Liver (tissue), 9 donors: ENCODE data around the gene MKNK1. TPM values are rescaled to one million over a fixed set of nuclear protein-coding genes. Genes with fewer than 3 reads are reported as not detected.

Experiments
- DNase-seq: peaks from one replicate; pipeline ENCODE4 v3.0.0-alpha.2; 2017; ENCODE audit warnings: low spot score
- H3K27ac ChIP-seq, 2 donors: one replicate each; pipeline ENCODE4 v1.7.0; 2013; ENCODE audit warnings: inconsistent platforms in 2 of 2, low read length in 2 of 2, control low read depth in 1 of 2, low read depth in 1 of 2, mild to moderate bottlenecking in 1 of 2
- H3K27me3 ChIP-seq, 4 donors: one replicate each; pipeline versions ENCODE4 v1.6.1 to v1.7.0; 2013; ENCODE audit warnings: low read length in 3 of 4, inconsistent platforms in 1 of 4, mild to moderate bottlenecking in 1 of 4, moderate library complexity in 1 of 4; ENCODE audit not compliant: control insufficient read depth in 4 of 4, insufficient read depth in 4 of 4
- H3K36me3 ChIP-seq, 4 donors: one replicate each; pipeline versions ENCODE4 v1.6.1 to v1.7.0; 2013; ENCODE audit warnings: low read length in 3 of 4, mild to moderate bottlenecking in 3 of 4, low read depth in 1 of 4, moderate library complexity in 1 of 4; ENCODE audit not compliant: control insufficient read depth in 4 of 4, insufficient read depth in 3 of 4
- H3K4me1 ChIP-seq, 4 donors: one replicate each; pipeline versions ENCODE4 v1.6.1 to v1.7.0; 2013; ENCODE audit warnings: low read length in 3 of 4, mild to moderate bottlenecking in 3 of 4, moderate library complexity in 1 of 4; ENCODE audit not compliant: control insufficient read depth in 4 of 4, insufficient read depth in 4 of 4
- H3K4me3 ChIP-seq, 3 donors: one replicate each; pipeline versions ENCODE4 v1.6.1 to v1.7.0; 2013; ENCODE audit warnings: low read length in 3 of 3, control low read depth in 1 of 3, low read depth in 1 of 3, mild to moderate bottlenecking in 1 of 3
- H3K9ac ChIP-seq, 2 donors: one replicate each; pipeline ENCODE4 v1.7.0; 2013; ENCODE audit warnings: low read length in 2 of 2, mild to moderate bottlenecking in 2 of 2, moderate library complexity in 2 of 2, control low read depth in 1 of 2, low read depth in 1 of 2
- H3K9me3 ChIP-seq, 4 donors: one replicate each; pipeline versions ENCODE4 v1.6.1 to v1.7.0; 2013; ENCODE audit warnings: low read length in 3 of 4; ENCODE audit not compliant: control insufficient read depth in 4 of 4
- EGR1 ChIP-seq, 2 donors: IDR thresholded peaks; 2 replicates each; pipeline ENCODE4 v1.6.1; 2016 to 2018; ENCODE audit warnings: antibody characterized with exemption in 2 of 2, low read depth in 2 of 2
- GABPA ChIP-seq, 2 donors: IDR thresholded peaks in 1 of 2; conservative IDR thresholded peaks in 1 of 2; 2 replicates each; pipeline ENCODE4 v1.6.1; 2016; ENCODE audit warnings: antibody characterized with exemption in 2 of 2, mild to moderate bottlenecking in 1 of 2, moderate library complexity in 1 of 2
- HNF4A ChIP-seq, 2 donors: conservative IDR thresholded peaks; 2 replicates each; pipeline ENCODE4 v1.6.1; 2016; ENCODE audit warnings: antibody characterized with exemption in 2 of 2, mild to moderate bottlenecking in 2 of 2
- RAD21 ChIP-seq, 2 donors: IDR thresholded peaks; 2 replicates each; pipeline ENCODE4 v1.6.1; 2016; ENCODE audit warnings: antibody characterized with exemption in 2 of 2, mild to moderate bottlenecking in 2 of 2
- SP1 ChIP-seq: IDR thresholded peaks from 2 replicates; pipeline ENCODE4 v1.6.1; 2018; ENCODE audit warnings: antibody characterized with exemption, mild to moderate bottlenecking
- TAF1 ChIP-seq: conservative IDR thresholded peaks from 2 replicates; pipeline ENCODE4 v1.6.1; 2016; ENCODE audit warnings: antibody characterized with exemption, mild to moderate bottlenecking
- YY1 ChIP-seq: IDR thresholded peaks from 2 replicates; pipeline ENCODE4 v1.6.1; 2016; ENCODE audit warnings: antibody characterized with exemption, mild to moderate bottlenecking
- WGBS: extraction: QIAGEN DNeasy Blood & Tissue Kit; methylation state at CpG from one replicate; pipeline ENCODE4 v1.1.7; 2013; 5-methylcytosine and 5-hydroxymethylcytosine counted together
- polyA plus RNA-seq, 2 donors: library from polyadenylated mRNA; stranded (reverse) in 1 of 2; unstranded in 1 of 2; fragments of 200-250 nt in 1 of 2; fragments of >200 nt in 1 of 2; fragmentation: Nextera tagmentation in 1 of 2; extraction: Ambion mirVana in 1 of 2; gene quantifications; one replicate each; pipeline versions ENCODE4 v1.2.1 to v1.2.3, GENCODE V29; 2013 to 2015
- total RNA-seq, 2 donors: library from RNA; depleted of rRNA; stranded (reverse); fragments of >200 nt; gene quantifications; one replicate each; pipeline ENCODE4 v1.2.3, GENCODE V29; 2014
- TF ChIP-seq, protein P1 (sequence below): fragments of 150-350 bp; IDR thresholded peaks from 2 replicates; pipeline ENCODE4 v1.5.1; 2017; ENCODE audit warnings: improper control_type of control experiment, low read depth, low read length; ENCODE audit not compliant: missing input control
- TF ChIP-seq, protein P2 (sequence below): IDR thresholded peaks from 2 replicates; pipeline ENCODE4 v1.6.1; 2016; ENCODE audit warnings: antibody characterized with exemption
- donor health status: healthy.
- donor health status: healthy.
- donor health status: healthy.
- donor health status: healthy.
- donor health status: healthy.

Gene MKNK1
- total and polyA plus RNA-seq, 4 donors, result 10.2 to 30.8 (median 18.3) TPM

DNA sequence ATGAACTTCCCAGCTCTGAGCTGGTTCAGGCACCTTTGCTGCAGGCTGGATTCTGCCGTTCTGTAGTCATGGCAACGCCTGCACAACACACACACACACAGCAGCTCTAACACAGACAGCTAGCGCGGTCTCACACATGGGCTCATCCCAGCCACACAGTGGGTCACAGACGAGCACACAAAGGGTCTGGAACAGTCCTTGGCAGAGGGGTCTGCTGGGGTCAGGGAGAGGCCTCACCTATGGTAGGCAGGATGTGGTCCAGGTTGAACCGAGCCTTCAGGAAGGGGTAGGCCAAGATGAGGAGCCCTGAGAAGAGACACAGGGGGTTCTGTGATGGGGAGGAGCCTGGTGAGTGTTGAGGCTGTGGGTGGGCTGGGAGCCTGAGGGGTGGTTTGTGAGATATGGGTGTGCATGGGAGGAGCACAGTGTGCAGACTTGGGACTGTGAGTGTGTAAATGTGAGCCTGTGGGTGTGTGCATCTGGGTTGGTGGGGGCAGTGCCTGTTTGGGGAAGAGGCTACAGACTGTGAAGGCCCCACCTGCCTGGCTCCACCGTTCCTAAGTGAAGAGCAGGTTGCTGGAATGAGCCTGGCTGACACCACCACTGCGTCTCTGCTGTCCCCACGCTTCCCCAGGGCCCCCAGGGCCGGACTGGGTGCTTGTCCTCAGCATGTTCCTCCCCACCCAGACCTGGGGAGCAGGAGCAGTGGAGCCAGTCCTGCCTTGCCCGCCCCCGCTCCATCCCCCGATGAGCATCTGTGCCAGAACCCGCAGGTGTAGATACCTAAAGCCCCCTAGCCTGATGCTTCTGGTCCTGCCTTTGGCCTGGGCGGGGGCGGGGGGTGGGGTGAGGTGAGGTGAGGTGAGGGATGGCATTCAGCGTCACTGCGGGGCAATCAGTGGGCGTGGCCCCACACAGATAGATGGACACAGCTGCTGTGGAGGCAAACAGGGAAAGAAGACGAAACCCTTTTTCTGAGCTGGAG lies 54.1 kb downstream of the MKNK1 start:
- no peak overlapping the region for H3K4me3 ChIP-seq
- WGBS, result 48% methylated on average over 20 of the region's 20 CpGs
- H3K9me3 ChIP-seq, result no peaks in the 10 kb centered on the region
- no peak overlapping the region for H3K27ac ChIP-seq
- no peak for DNase-seq
- no peaks in the 10 kb centered on the region for H3K36me3 ChIP-seq
- H3K4me1 ChIP-seq, result no peaks in the 10 kb centered on the region
- TF ChIP-seq TAF1 (no peak), YY1 (no peak), HNF4A (conservative IDR thresholded peaks at IDR 0.05) (no peak), GABPA (IDR thresholded peaks at IDR 0.05 in 1 of 2, conservative IDR thresholded peaks at IDR 0.05 in 1 of 2) (no peak)
- H3K9ac ChIP-seq, result no peak overlapping the region
- H3K27me3 ChIP-seq, result no peaks in the 10 kb centered on the region

DNA sequence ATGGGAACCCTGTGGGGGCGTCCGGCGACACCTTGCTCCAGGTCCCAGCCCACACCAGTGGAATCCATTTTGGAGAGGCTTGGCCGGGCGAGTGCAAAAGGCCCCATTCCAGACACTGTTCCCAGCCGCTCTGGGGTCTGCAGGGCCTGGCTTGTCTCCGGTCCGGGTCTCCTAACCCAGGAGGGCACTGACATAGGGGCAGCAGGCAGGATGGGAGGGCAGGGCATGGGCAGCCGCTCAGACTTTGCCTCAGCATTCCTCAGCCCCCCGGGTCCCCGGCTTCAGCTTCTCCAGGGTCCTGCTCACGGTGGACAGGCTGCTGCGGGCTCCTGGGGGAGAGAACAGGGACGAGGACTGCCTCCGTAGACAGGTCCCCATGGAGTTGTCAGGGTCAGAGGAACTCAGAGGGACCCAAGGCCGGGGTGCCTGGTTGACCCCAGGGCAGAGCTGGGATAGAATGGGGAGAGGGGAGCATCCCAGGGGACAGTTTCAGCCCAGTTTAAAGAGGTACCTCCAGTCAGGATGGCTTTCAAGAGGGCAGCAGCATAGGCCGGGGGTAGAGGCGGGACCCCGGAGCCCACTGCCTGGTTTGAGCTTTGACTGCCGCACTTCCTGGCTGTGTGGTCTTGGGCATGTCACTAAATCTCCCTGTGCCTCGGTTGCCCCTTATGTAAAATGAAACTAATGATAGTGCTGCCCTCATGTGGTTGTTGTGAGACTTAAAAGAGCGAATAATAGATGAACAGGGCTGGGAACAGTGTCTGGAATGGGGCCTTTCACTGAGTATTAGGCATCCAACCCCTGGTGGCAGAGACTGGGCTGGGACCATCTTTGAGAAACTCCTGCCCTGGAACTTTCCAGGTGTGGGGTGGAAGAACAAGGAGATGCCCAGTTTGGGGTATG lies 56.3 kb downstream of the MKNK1 start:
- WGBS, result 75% methylated on average over 22 of the region's 22 CpGs
- no peak overlapping the region for H3K4me3 ChIP-seq
- TF ChIP-seq EGR1 (IDR thresholded peaks at IDR 0.05; ENCODE audit: low read depth in 2 of 2) (no peak), RAD21 (IDR thresholded peaks at IDR 0.05) (peak in 1 of 2 donors; percentile 69)
- TF ChIP-seq, protein P1, sequence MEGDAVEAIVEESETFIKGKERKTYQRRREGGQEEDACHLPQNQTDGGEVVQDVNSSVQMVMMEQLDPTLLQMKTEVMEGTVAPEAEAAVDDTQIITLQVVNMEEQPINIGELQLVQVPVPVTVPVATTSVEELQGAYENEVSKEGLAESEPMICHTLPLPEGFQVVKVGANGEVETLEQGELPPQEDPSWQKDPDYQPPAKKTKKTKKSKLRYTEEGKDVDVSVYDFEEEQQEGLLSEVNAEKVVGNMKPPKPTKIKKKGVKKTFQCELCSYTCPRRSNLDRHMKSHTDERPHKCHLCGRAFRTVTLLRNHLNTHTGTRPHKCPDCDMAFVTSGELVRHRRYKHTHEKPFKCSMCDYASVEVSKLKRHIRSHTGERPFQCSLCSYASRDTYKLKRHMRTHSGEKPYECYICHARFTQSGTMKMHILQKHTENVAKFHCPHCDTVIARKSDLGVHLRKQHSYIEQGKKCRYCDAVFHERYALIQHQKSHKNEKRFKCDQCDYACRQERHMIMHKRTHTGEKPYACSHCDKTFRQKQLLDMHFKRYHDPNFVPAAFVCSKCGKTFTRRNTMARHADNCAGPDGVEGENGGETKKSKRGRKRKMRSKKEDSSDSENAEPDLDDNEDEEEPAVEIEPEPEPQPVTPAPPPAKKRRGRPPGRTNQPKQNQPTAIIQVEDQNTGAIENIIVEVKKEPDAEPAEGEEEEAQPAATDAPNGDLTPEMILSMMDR, result peak; percentile 39
- no peaks in the 10 kb centered on the region for H3K36me3 ChIP-seq
- peaks cover 0 to 4% (median 1%) of the 10 kb centered on the region in 4 donors for H3K27me3 ChIP-seq
- H3K9ac ChIP-seq, result no peak overlapping the region
- H3K27ac ChIP-seq, result no peak overlapping the region
- DNase-seq, result no peak
- H3K9me3 ChIP-seq, result no peaks in the 10 kb centered on the region
- no peaks in the 10 kb centered on the region for H3K4me1 ChIP-seq

DNA sequence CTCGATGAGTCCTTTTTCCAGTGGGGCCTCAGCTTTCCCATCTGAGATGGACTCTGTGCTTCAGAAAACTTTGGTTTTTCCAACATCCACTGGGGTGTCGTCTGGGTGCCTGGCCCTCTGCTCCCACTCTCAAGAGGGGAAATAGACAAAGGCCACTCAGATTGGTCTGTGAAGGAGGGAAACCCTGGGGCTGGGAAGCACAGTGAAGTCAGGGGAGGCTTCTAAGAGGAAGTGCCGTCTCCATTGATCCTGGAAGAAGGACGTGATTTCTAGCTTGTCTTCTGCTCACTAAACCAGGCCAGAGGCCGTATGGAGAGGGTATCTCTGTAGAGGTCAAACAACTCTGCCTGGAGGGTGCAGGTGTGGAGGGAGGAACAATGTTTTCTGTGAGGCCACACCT lies 57.9 kb downstream of the MKNK1 start:
- Histone ChIP-seq H3K9ac (no peak overlapping the region), H3K9me3 (no peaks in the 10 kb centered on the region), H3K27me3 (peaks cover 0 to 4% (median 1%) of the 10 kb centered on the region in 4 donors), H3K27ac (no peak overlapping the region), H3K36me3 (no peaks in the 10 kb centered on the region), H3K4me3 (no peak overlapping the region), H3K4me1 (peaks cover 0 to 2% (median 0%) of the 10 kb centered on the region in 4 donors)
- DNase-seq, result no peak
- no peak for TF ChIP-seq SP1
- no peak for TF ChIP-seq GABPA (IDR thresholded peaks at IDR 0.05 in 1 of 2, conservative IDR thresholded peaks at IDR 0.05 in 1 of 2)
- TF ChIP-seq, protein P2, sequence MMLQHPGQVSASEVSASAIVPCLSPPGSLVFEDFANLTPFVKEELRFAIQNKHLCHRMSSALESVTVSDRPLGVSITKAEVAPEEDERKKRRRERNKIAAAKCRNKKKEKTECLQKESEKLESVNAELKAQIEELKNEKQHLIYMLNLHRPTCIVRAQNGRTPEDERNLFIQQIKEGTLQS, result no peak
- WGBS, result 70% methylated on average over 5 of the region's 5 CpGs
